IMR-90 (cell line): Measurements from ENCODE around the gene C1QTNF12. TPM values are rescaled to one million over a fixed set of nuclear protein-coding genes. Genes with fewer than 3 reads are reported as not detected.

Experiments used
- ATAC-seq: fragments of 200-7000 bp; cut with Tn5 transposase; 2 replicates; pipeline ENCODE4 v1.9.1; 2020; ENCODE audit warnings: low read depth, mild to moderate bottlenecking, moderate library complexity
- BruUV-seq: library from RNA; stranded (reverse); fragments of 400-500 nt; replicated peaks from 2 replicates; lab custom pipeline; 2021; lab: Mats Ljungman, UMichigan
- CTCF ChIA-PET: fragments of 300-600 bp; formaldehyde crosslinking; extraction: SDS; loops from one replicate; lab custom pipeline; 2021; ENCODE audit warnings: antibody characterized with exemption; lab: Yijun Ruan, JAX
- POLR2A ChIA-PET: fragments of 300-600 bp; sonication (Branson Sonifier 250); formaldehyde crosslinking; loops from one replicate; lab custom pipeline; 2022; ENCODE audit warnings: antibody characterized with exemption; ENCODE audit not compliant: unreplicated experiment; lab: Charles Lee
- DNase-seq: peaks from one replicate; pipeline ENCODE4 v3.0.0; 2013
- H2AFZ ChIP-seq: replicated peaks from 2 replicates; pipeline ENCODE3; 2013; ENCODE audit warnings: low read length, mild to moderate bottlenecking; ENCODE audit not compliant: poor library complexity
- H2AK5ac ChIP-seq: 2 replicates; pipeline ENCODE4 v1.6.1; 2013; ENCODE audit warnings: low read depth, low read length, inconsistent platforms
- H2AK9ac ChIP-seq: replicated peaks from 2 replicates; pipeline ENCODE3; 2013; ENCODE audit warnings: mild to moderate bottlenecking, low read depth, low read length, moderate library complexity; ENCODE audit not compliant: poor library complexity
- H2BK120ac ChIP-seq: 2 replicates; pipeline ENCODE4 v1.6.1; 2013; ENCODE audit warnings: low read depth, low read length, inconsistent platforms
- H2BK15ac ChIP-seq: 3 replicates; pipeline ENCODE4 v1.6.1; 2013; ENCODE audit warnings: low read depth, low read length, inconsistent platforms
- H2BK20ac ChIP-seq: 2 replicates; pipeline ENCODE4 v1.6.1; 2013; ENCODE audit warnings: low read depth, mild to moderate bottlenecking, inconsistent platforms, low read length, moderate library complexity
- H2BK5ac ChIP-seq: 2 replicates; pipeline ENCODE4 v1.6.1; 2013; ENCODE audit warnings: mild to moderate bottlenecking, low read depth, low read length, inconsistent platforms; ENCODE audit not compliant: poor library complexity, severe bottlenecking
- H3K14ac ChIP-seq: replicated peaks from 2 replicates; pipeline ENCODE4 v1.6.1; 2013; ENCODE audit warnings: low read depth, low read length, inconsistent platforms
- H3K18ac ChIP-seq: 2 replicates; pipeline ENCODE4 v1.6.1; 2013; ENCODE audit warnings: low read depth, low read length, control low read depth
- H3K23ac ChIP-seq: 2 replicates; pipeline ENCODE4 v1.6.1; 2013; ENCODE audit warnings: low read depth, low read length, inconsistent platforms
- H3K27ac ChIP-seq: 2 replicates; pipeline ENCODE4 v1.5.1; 2013; ENCODE audit warnings: mild to moderate bottlenecking, control low read depth, low read length; ENCODE audit not compliant: insufficient read depth
- H3K27me3 ChIP-seq: 2 replicates; pipeline ENCODE4 v1.6.1; 2013; ENCODE audit warnings: low read length; ENCODE audit not compliant: control insufficient read depth, insufficient read depth
- H3K36me3 ChIP-seq: 2 replicates; pipeline ENCODE4 v1.6.1; 2013; ENCODE audit warnings: low read length, mixed read lengths; ENCODE audit not compliant: control insufficient read depth, insufficient read depth
- H3K4ac ChIP-seq: 2 replicates; pipeline ENCODE4 v1.6.1; 2013; ENCODE audit warnings: low read depth, low read length, inconsistent platforms
- H3K4me1 ChIP-seq: 2 replicates; pipeline ENCODE4 v1.6.1; 2013; ENCODE audit warnings: low read length, mixed read lengths; ENCODE audit not compliant: control insufficient read depth, insufficient read depth
- H3K4me2 ChIP-seq: 2 replicates; pipeline ENCODE4 v1.6.1; 2013; ENCODE audit warnings: low read depth, mild to moderate bottlenecking, control low read depth, low read length, moderate library complexity
- H3K4me3 ChIP-seq: 2 replicates; pipeline ENCODE4 v1.5.1; 2013; ENCODE audit warnings: low read depth, mild to moderate bottlenecking, control low read depth, low read length, moderate library complexity; ENCODE audit not compliant: insufficient read depth
- H3K56ac ChIP-seq: 2 replicates; pipeline ENCODE4 v1.6.1; 2013; ENCODE audit warnings: low read length, inconsistent platforms; ENCODE audit not compliant: insufficient read depth; ENCODE audit errors: extremely low read depth
- H3K79me1 ChIP-seq, 2 experiments: 2 replicates each; pipeline ENCODE4 v1.6.1; 2013; ENCODE audit warnings: low read length in 2 of 2, inconsistent platforms in 1 of 2, low read depth in 1 of 2
- H3K9ac ChIP-seq: 2 replicates; pipeline ENCODE4 v1.6.1; 2013; ENCODE audit warnings: low read depth, low read length, control low read depth
- H3K9me1 ChIP-seq: 2 replicates; pipeline ENCODE4 v1.6.1; 2013; ENCODE audit warnings: low read length, inconsistent platforms; ENCODE audit not compliant: insufficient read depth
- H3K9me3 ChIP-seq: 2 replicates; pipeline ENCODE4 v1.6.1; 2013; ENCODE audit warnings: low read length; ENCODE audit not compliant: control insufficient read depth, insufficient read depth
- H4K20me1 ChIP-seq: 2 replicates; pipeline ENCODE4 v1.6.1; 2013; ENCODE audit warnings: low read length, inconsistent platforms; ENCODE audit not compliant: insufficient read depth
- H4K5ac ChIP-seq: 2 replicates; pipeline ENCODE4 v1.6.1; 2013; ENCODE audit warnings: mild to moderate bottlenecking, low read depth, low read length, control low read depth
- H4K8ac ChIP-seq, 2 experiments: 2 replicates each; pipeline ENCODE4 v1.6.1; 2013; ENCODE audit warnings: low read depth in 2 of 2, low read length in 2 of 2, control low read depth in 1 of 2, inconsistent platforms in 1 of 2
- H4K91ac ChIP-seq: 2 replicates; pipeline ENCODE4 v1.6.1; 2013; ENCODE audit warnings: low read depth, low read length, inconsistent platforms; ENCODE audit not compliant: insufficient read depth
- BHLHE40 ChIP-seq: fragments of 150-350 bp; IDR thresholded peaks from 2 replicates; pipeline ENCODE4 v1.6.1; 2016; ENCODE audit warnings: mild to moderate bottlenecking, low read depth, low read length
- CHD1 ChIP-seq: IDR thresholded peaks from 2 replicates; pipeline ENCODE4 v1.6.1; 2012; ENCODE audit warnings: low read depth, low read length, improper control_type of control experiment
- MAFK ChIP-seq: IDR thresholded peaks from 2 replicates; pipeline ENCODE4 v1.6.1; 2012; ENCODE audit warnings: low read depth, low read length, improper control_type of control experiment
- MAZ ChIP-seq: IDR thresholded peaks from 2 replicates; pipeline ENCODE4 v1.6.1; 2012; ENCODE audit warnings: low read depth, mild to moderate bottlenecking, low read length, improper control_type of control experiment, moderate library complexity, borderline replicate concordance
- MXI1 ChIP-seq: IDR thresholded peaks from 2 replicates; pipeline ENCODE4 v1.6.1; 2012; ENCODE audit warnings: low read depth, mild to moderate bottlenecking, low read length, moderate library complexity, borderline replicate concordance
- RCOR1 ChIP-seq: IDR thresholded peaks from 2 replicates; pipeline ENCODE4 v1.6.1; 2012; ENCODE audit warnings: mild to moderate bottlenecking, low read length, improper control_type of control experiment; ENCODE audit not compliant: insufficient replicate concordance
- WGBS, 2 experiments: methylation state at CpG; one replicate each; pipeline versions ENCODE4 v1.1.5 to v1.1.7; 2013; ENCODE audit warnings: missing lambda C conversion rate in 2 of 2; ENCODE audit not compliant: insufficient read length in 1 of 2; ENCODE audit errors: extremely low coverage in 2 of 2; 5-methylcytosine and 5-hydroxymethylcytosine counted together
- dilution Hi-C: fragments of 300-500 bp; cut with HindIII; formaldehyde crosslinking; loops from one replicate; pipeline ENCODE4 v1.14.3; 2018; ENCODE audit warnings: low sequenced_read_pairs; ENCODE audit not compliant: unreplicated experiment
- in situ Hi-C: fragments of 300-500 bp; cut with MboI; formaldehyde crosslinking; loops from 3 replicates; pipeline ENCODE4 v1.14.3; 2019; ENCODE audit warnings: low sequenced_read_pairs, inconsistent platforms, mixed read lengths
- intact Hi-C: fragments of 100-400 bp; cut with micrococcal nuclease; formaldehyde crosslinking; loops from 2 replicates; pipeline ENCODE4 v1.10.0; 2022
- polyA plus RNA-seq, 3 experiments: library from polyadenylated mRNA; depleted of rRNA; stranded (reverse); fragments of >200 nt; gene quantifications; 2 replicates each; pipeline ENCODE4 v1.2.3, GENCODE V29; 2012; ENCODE audit warnings: low replicate concordance in 1 of 3
- total RNA-seq: library from RNA; depleted of rRNA; stranded (reverse); fragments of >200 nt; gene quantifications from 2 replicates; pipeline ENCODE4 v1.2.3, GENCODE V29; 2012
- TF ChIP-seq, protein P1 (sequence below): fragments of 150-350 bp; IDR thresholded peaks from 2 replicates; pipeline ENCODE4 v1.6.1; 2016; ENCODE audit warnings: low read depth, mild to moderate bottlenecking, low read length, moderate library complexity, borderline replicate concordance

Gene C1QTNF12
- total and polyA plus RNA-seq, 2 of the 4 experiments (the other 2 are of a cell fraction) = 0.36 to 1.1 TPM

DNA sequence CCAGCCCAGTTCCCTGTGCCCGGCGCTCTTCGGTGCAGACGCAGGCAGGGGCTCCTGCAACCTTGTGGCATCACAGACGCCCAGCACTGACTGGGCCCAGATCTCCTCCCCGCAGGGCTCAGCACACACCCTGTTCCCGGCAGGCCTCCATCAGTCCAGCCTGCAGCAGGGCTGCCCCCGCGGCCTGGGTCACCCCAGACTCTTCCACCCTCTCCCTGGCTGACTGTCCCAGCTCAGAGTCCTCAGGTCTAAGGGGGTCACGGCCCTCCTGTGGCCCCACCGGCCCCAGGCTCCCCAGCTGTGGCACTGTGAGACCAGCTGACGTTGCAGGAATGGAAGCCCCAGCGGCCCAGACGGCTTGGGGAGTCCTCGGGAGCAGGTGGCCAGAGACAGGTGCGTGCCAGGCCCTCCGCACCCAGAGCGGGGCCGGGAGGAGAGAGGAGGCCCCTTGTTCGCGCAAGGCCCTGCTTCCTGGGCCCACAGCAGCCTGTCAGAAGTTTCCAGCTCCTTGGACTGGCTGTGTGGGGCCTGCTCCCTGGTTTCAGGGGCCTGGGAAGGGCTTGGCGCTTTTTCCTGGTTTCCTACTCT, 10.3 kb downstream of the C1QTNF12 start:
- in situ Hi-C loops (no loop called here), dilution Hi-C loops (no loop called here), intact Hi-C loops (no loop called here)
- Histone ChIP-seq H3K4me1 (peaks cover 20% of the 10 kb centered on the region), H3K4ac (no peak overlapping the region), H3K9me3 (peaks cover 3% of the 10 kb centered on the region), H3K23ac (no peak overlapping the region), H3K56ac (no peak overlapping the region), H3K4me3 (no peak overlapping the region), H3K79me1 (peaks cover 7 to 38% of the 10 kb centered on the region in 2 experiments; a peak in 3 of 4 replicates), H4K20me1 (no peaks in the 10 kb centered on the region; the same call in 1 of the 2 replicates), H3K9me1 (no peaks in the 10 kb centered on the region), H2AK5ac (no peak overlapping the region), H2AFZ (no peak overlapping the region), H4K91ac (no peak overlapping the region), H3K36me3 (peaks cover 2% of the 10 kb centered on the region), H3K27me3 (no peaks in the 10 kb centered on the region), H2BK20ac (no peak overlapping the region), H3K18ac (no peak overlapping the region), H4K5ac (no peak overlapping the region), H3K9ac (no peak overlapping the region), H3K14ac (no peak overlapping the region), H3K4me2 (no peak overlapping the region), H2BK120ac (no peak overlapping the region), H2BK5ac (no peak overlapping the region), H4K8ac (no peak overlapping the region), H2BK15ac (no peak overlapping the region), H3K27ac (no peak overlapping the region), H2AK9ac (no peak overlapping the region)
- BruUV-seq = no TSS peak
- TF ChIP-seq CHD1 (no peak), MAFK (no peak), RCOR1 (no peak), BHLHE40 (no peak), MAZ (no peak), MXI1 (no peak)
- TF ChIP-seq, protein P1, sequence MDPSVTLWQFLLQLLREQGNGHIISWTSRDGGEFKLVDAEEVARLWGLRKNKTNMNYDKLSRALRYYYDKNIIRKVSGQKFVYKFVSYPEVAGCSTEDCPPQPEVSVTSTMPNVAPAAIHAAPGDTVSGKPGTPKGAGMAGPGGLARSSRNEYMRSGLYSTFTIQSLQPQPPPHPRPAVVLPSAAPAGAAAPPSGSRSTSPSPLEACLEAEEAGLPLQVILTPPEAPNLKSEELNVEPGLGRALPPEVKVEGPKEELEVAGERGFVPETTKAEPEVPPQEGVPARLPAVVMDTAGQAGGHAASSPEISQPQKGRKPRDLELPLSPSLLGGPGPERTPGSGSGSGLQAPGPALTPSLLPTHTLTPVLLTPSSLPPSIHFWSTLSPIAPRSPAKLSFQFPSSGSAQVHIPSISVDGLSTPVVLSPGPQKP = no peak
- 86% methylated on average over 15 of the region's 22 CpGs; no CpG with 5 or more reads in 1 of the 2 experiments for WGBS, 2 experiments
- ATAC-seq (no peak), DNase-seq (no peak)
- CTCF ChIA-PET = no interaction called here
- POLR2A ChIA-PET = no interaction called here
